CD4-positive, alpha-beta T cell treated with Interleukin-15 for 4 hours (primary cell): ENCODE measurements around the gene GTSE1.

Experiments used
- DNase-seq: peaks from one replicate; pipeline ENCODE4 v3.0.0-alpha.2; 2020; ENCODE audit warnings: low spot score

GTSE1 gene

GRCh38 chr22:46273432-46274148 is 23.1 kb upstream of the GTSE1 start:
- DNase-seq = no peak

GRCh38 chr22:46274381-46274780 is 22.3 kb upstream of the GTSE1 start:
- no peak for DNase-seq

DNA sequence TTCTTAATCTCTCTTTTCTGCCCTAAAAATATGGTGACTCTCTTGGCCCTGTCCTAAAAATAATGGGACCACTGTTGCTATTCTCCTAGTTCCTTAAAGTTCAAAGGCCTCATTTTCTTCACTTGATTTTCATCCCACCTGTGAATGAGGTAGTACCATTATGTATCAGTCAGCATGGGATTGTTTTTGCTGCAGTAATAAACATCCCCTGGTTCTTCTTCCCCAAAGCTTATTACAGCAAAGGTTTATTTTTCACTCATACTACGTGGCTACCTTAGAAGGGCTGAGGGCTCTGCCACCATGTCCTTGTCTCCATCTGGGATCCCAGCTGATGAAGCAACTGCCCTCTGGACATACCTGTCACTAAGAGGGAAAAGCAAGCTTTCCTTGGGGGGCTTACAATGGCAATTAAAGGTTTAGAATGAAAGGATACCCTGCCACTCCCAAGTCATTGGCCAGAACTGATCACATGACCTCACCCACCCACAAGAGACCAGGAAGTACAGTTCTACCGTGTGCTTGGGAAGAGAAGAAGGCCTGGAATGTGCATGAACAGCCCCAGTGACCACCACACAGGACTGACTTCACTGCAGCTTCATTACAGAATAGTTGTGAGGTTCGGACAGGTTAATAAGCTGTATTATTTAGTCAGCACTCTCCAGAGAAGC is 21.1 kb upstream of the GTSE1 start:
- DNase-seq = no peak

GRCh38 chr22:46276563-46276962 is 20.1 kb upstream of the GTSE1 start:
- no peak for DNase-seq

- no peak for DNase-seq
These were observed 17.7 kb upstream of the GTSE1 start for GRCh38 chr22:46278656-46279645.

GRCh38 chr22:46280063-46280817 is 16.4 kb upstream of the GTSE1 start:
- no peak for DNase-seq

DNA sequence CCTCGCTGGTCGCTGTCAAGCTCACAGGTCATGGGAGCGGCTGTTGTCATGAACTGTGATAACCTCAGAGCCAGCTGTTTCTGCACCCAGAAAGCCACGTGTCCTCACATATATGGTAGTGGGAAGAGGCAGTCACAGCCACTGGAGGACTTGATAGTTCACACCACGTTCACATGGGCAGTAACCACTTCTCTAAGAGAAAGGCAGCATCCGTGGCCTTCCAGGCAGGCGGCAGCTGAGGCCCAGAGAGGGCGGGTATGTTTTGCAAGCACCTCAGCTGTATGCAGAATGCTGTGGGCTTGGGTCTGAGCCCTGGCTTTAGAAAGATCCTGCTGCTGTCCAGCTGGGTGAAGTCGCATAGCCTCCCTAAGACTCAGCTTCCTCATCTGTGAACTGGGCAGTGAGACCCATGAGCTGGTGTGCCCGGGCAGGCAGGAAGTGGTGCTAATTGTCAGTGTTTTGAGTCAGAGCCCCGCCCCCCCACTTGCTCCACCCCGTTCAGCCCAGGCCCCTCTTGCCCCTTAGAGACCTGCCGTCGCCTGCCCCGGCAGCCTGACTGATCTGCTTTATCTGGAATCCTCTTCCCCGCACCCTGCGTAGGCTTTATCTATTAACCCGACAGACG is 15.6 kb upstream of the GTSE1 start:
- DNase-seq = peak; percentile 41

DNA sequence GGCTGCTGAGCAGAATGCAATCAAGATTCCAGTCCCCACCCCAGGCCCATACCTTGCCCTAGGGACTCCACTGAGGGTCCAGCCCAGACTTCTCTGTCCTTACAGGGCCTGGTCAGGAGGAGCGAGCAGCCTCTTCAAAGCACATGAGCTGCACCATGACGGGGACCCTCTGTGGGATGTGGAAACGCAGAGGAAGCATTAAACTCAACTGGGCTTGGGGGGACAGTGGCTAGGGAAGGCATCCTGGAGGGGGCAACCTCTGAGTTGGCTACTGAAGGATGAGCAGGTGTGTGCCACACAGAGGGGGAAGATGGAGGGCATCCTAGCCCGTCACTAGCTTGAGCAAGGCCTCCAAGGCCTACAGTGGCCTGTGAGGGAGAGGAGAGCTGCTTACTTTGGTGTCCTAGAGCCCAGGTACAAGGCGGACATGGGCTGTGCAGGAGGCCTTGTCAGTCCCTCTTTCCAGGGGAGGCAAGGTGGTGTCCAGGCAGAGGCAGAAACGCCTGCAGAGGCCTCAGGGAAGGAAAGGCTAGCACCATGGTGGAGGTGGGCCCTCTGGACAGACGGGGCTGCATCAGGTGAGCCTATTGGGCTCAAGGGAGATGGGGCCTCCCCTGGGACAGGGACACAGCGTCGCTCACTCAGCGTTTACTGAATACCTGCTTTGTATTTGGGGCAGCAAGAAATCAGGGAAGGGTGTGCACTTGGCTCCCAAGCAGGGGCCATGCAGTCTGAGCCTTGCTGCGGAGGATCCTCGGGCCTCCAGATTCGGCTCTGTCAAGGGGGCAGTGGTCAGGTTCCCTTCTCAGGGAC is 14.6 kb upstream of the GTSE1 start:
- no peak for DNase-seq

- DNase-seq = no peak
These were observed 10.7 kb upstream of the GTSE1 start for GRCh38 chr22:46286006-46286405.

DNA sequence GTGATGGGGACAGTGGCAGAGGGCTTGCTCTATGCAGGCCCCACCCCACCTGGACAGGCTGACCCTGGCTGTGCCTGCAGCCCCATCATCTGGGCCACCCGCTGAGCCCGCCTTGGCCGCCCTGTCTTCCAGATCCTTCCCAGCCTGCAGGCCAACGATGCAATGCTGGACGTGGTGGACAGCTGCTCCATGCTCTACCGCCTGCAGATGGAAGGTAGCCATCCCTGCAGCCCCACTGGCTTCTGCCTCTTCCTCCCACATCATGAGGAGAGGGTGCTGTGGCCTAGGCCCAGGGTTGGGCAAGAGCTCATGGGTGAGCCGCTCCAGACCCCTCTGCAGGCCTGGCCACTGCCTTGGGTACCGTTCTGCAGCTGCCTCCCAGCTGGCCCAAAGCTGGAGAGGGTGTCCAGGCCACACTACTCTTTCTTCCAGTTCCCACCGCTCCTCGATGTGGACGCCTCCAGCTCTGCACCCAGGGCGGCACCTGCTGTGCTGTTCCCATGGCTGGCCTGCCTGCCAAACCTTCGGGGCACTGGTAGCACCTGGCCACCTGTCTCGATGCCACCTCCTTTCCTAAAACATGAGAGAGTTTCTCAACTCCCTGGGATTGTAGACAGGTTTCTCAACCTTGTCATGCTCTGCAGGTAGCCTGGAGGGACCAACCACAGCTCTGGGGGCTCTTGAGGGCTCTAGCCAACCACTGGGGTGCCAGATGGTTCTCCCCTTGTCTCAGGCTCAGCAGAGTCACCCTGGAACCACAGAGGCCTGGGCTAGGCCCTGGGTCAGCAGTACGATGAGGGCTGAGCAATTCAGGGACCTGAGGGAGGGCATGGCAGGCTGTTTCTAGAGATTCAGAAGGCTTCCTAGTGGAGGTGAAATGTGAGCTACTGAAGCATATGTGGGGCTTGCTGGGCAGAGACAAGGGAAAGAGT is 9.5 kb upstream of the GTSE1 start:
- DNase-seq = no peak

- peak; percentile 33 for DNase-seq
These were observed 8.6 kb upstream of the GTSE1 start for GRCh38 chr22:46287873-46288751.

- no peak for DNase-seq
These were observed 7.8 kb upstream of the GTSE1 start for GRCh38 chr22:46288846-46289243.

GRCh38 chr22:46289244-46289891 is 7.3 kb upstream of the GTSE1 start:
- DNase-seq = peak; percentile 51

- no peak for DNase-seq
These were observed 6.4 kb upstream of the GTSE1 start for GRCh38 chr22:46290121-46290842.

- DNase-seq = no peak
These were observed 5.6 kb upstream of the GTSE1 start for GRCh38 chr22:46290843-46291785.

DNA sequence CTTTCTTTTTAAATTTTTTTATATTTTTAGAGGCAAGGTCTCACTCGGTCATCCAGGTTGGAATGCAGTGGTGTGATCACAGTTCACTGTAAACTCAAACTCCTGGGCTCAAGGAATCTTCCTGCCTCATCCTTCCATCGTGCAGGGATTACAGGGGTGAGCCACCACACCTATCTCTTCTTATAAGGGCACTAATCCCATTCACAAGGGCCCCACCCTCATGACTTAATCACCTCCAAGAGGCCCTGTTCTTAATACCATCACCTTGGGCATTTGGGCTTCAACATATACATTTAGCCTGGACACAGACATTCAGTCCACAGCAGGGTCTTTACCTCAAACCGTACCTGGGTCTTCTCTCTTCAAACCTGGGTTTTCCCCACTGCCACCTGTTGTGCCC is 4.5 kb upstream of the GTSE1 start:
- no peak for DNase-seq
